HG03064 (cell line): ENCODE results near the gene FGF7.
"Not testable (repeated sequence)": the region's sequence is repeated elsewhere in the genome, so short reads cannot be mapped to it uniquely, and the experiment has no call there.

Experiments
- ATAC-seq: cut with Tn5 transposase; IDR thresholded peaks from one replicate; pipeline ENCODE4 v1.9.1; 2021; ENCODE audit warnings: low read depth; ENCODE audit not compliant: unreplicated experiment

FGF7 gene

DNA sequence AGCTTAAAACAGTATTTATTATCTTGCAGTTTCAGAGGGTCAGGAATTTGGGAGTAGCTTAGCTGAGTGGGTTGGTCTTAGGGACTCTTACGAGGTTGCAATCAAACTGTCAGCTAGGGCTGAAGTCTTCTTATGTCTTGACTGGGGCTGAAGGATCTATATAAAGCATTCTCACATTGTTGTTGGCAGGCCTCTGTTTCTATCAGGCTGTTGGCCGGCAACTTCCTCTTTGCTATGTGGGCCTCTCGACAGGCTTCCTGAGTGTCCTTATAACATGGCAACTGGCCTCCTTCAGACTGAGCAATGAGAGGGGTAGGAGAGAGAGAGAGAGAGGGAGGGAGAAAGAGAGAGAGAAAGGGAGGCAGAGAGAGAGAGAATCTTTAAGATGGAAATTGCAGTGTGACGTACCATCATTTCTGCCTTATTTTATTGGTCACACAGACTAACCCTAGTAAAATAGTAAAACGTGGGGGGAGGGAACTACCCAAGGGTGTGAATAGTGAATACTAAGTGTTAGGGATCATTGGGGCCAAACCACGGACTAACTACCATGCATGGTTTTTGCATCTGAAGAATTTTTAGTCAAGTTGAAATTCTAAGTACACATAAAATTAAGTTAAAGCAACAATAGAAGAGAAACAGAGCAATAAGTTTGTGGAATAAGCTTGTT, 16.1 kb downstream of the FGF7 start:
- ATAC-seq, result no peak

DNA sequence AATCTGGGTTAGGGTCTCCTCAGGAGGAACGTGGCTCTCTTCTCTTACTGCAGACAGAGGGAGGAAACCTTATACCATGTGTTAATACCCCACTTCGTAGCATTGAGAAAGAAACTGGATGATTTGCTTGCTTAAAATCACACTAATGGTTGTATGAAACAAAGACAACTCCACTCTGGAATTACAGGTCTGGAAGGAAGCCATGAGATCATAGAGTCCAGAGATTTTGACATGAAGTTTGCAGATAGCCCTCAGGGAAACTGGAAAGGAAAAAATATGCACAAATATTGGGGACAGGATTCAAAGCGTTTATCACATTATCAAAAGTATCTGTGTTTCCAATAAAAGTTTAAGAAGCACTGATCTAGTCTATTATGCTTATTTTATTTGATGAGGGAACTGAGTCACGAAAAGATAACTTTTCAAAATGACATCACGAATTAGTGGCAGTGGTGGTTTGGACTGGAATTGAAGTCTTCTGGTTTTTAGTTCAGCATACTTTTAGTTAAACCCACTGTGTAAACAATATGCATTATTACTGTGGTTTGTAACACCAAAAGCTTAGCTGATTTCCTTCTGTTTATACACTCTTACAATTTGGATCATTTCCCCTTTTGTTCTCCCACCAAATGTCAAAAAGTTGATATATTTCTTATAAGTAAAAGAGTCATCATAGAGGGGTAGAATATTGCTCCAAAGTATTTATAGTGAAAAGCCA, 16.8 kb downstream of the FGF7 start:
- no peak for ATAC-seq

DNA sequence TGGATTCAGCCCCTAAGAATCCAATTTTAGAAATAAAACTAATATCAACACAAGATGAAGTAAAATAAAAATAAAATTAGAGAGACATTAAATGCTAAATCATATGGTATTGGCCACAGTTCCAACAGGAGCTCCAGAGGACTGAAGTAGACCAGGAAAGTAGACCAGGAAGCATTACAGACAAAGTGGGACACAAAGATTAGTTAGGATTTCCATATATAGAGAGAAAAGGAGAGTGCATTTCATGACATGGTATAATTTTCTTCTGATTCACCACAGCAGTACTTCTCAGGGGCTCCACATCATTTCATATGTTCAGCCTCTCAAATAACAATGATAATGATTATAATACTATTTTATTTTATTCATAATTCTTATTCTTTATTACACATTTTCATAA, 18.3 kb downstream of the FGF7 start:
- no peak for ATAC-seq

DNA sequence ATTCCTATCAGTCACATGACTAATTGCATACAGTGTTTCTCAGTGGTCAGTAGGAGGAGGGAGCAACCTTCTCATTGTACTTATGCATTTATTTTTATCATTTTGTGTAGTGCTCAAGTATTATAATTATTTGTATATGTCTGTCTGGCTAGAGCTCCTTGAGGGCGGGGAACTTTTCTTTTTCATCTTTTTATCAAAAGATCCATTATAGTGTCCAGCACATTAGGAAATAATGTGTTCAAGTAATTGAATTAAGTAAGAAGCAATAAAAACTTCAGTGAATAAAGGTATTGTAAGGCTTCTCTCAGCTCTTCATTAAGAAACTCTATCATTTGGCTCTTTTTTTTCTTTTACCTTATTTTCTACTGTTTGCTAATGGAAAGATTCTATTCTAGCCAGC, 18.8 kb downstream of the FGF7 start:
- no peak for ATAC-seq

DNA sequence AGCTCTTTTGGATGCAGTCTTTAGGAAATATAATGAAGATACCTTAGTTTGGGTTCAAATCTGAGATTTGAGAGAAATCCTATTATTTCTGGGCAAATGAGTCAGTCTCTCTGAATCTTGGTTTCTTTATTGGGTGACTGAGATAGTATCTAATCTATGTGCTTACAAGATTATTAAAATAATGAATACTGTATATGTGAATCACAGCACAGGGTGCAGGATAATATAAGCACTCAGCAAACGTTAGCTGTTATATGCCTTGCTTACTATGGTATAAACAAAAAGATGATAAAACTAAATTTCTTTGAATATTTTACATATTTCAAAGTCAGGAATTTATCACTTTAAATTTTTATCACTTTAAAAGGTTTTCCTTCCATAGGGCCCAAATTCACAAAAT, 29.6 kb downstream of the FGF7 start:
- ATAC-seq, result no peak

DNA sequence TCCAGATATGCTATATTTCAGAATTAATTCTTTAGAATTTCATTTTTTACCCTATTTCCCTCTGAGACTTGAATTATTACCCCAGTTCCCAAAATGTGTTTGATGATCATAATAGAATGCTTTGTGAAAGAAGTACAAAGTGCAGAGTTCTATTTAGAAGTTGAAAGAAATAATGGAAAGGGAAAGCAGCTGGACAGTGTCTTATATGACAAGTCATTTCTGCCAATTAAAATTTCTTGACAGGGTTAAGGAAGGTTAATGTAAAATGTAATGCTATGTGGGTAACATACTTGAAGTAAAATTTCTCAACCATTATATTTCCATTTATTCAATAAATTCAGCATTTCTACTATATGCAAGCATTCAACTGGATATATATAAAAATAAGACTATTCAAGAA, 33.1 kb downstream of the FGF7 start:
- ATAC-seq, result no peak

DNA sequence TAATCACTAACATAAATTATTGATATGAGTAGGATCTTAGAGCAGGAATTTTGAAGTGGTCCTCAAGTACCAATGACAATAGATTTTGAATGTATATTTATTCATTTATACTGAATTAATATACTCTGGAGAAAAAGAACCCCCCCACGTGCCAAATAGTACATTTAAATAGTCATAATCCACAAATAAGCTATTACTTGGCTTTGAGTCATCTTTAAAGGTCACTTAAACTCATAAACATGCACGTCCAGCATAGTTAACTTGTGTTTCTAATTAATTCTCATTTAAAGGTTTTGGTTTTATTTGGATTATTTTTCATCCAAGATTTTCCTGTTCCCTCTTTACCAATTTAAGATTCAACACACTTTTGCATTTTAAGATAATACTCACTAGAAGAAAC, 35.1 kb downstream of the FGF7 start:
- no peak for ATAC-seq

GRCh38 chr15:49460411-49460941, 37.4 kb downstream of the FGF7 start:
- ATAC-seq, result no peak

DNA sequence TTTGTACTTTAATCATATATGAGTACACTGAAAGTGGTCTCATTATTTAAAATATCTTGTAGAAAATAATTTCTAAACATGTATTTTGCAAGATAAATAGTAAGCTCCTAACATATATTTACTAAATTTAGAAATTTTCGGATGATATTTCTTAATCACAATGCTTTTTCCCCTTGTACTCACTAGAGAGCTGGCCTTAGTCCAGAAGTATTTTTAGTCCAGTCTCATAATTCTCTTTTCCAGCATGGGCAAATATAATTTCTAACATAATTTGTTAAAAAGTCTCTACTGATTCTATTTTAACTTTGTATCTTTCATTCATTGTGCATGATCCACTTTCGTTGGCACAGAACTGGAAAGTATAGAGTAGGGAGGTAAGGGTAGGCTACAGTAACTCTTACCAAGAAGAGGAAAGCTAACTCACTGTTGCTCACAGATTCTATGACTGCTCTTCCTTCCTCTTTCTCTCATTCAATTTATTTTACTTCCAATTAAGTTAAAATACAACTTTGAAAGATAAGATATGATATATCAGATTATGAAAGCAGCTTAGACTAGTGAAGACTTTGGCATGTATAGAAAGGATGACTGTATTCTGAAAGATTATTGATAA, 39.3 kb downstream of the FGF7 start:
- ATAC-seq, result no peak

- no peak for ATAC-seq
These were observed 41.5 kb downstream of the FGF7 start for GRCh38 chr15:49464522-49464921.

DNA sequence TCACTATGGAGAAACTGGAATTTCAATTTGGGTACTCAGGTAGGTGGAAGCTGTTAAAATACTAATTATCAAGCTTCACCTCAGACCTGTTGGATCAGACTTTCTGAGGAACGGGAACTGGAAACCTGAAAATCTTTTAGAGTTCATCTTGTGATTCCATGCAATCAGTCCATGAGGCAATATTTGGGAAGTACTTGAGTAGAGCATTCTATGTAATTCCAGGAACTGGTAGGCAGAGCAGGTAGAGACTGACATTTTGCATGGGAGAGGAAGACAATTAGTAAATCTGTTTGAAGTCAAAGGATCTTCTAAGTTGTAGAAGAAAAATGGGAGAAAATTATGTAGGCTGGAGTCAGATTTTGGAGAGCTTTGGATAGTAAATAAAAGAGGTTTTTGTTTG, 43.1 kb downstream of the FGF7 start:
- no peak for ATAC-seq

DNA sequence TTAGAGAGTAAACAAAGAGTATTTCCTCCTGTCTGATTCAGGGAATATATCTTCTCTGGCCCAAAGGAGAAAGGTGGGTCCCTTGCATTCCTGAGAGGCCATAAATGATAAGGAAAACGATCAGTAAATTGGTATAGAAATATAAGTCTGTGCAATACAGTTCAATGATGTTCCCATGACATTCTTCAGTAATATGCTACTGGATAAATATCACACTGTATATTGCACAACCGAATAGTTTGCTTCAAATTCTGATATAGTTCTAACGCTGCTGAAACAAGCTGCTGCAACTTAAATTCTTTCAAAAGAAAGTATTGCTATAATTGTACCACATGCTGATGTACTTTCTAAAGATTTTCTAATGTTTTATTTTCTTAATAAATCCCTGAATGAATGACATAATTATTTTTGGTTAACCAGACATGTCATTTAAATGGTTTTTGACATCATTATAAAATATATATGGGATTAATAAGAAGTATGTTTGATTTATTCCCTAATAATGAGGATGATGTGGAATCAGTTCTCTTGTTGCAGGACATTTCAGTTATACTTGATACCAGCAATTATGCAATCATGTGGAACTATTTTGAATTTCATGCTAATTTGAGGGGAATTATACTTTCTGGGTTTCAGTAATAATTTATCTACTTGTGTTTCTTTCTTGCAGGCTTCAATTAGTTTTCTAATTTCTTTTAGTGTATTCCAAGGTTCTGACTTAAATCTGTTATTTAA, 44.9 kb downstream of the FGF7 start:
- ATAC-seq, result no peak

DNA sequence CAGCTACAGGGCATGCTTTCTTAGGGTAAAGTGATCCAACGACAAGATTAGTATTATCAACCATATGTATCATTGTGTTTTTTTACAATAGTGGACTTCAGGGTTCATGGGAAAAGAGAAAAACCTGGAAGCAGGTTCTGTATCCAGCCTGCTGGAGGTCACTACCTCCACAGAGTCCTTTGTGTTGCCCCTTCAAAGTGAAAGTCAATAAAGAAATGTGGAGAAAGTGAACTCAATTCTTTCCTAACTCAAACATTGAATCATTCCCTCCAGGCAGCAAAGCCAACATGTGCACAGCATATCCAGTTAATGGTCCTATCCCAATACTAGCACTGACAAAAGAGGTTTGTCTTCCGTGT, 45.4 kb downstream of the FGF7 start:
- no peak for ATAC-seq

- ATAC-seq, result not testable (repeated sequence)
These were observed 48.2 kb downstream of the FGF7 start for GRCh38 chr15:49471248-49471647.

DNA sequence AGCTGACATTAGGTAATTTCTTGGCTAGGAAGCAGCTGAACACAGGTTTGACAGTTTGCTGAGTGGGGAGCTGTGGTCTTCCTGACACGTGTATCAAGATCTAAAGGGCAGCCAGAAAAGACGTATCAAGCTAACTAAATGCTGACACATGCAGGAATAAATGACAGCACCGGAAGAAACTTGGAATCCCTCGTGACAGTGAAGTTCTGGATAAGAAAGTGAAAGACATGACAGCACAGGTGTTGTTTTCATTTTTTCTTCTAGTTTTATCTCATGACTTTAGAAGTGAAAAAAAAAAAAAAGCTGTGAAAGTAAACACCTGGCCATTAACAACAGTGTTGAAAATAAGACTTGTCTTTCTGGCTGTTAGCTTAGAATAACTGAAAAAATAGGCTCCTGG, 48.7 kb downstream of the FGF7 start:
- ATAC-seq, result no peak

GRCh38 chr15:49472338-49472737, 49.3 kb downstream of the FGF7 start:
- no peak for ATAC-seq

DNA sequence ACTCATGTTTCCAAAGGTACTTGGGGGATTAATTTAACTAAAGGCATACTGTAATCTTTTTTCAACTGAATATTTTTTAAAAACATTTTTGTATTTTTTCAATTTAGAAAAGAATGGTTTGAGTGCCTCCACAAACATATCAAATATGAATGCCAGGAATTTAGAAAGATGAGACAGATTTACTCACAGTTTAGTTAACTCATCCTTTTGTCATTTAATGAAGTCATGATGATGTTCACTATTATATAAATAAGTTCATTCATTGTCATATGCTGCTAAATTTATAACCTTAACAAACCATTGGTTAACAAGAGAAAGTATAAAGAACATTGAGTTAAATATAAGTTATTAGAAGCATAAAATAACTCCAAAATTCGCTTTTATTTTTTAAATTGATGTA, 50.0 kb downstream of the FGF7 start:
- no peak for ATAC-seq

DNA sequence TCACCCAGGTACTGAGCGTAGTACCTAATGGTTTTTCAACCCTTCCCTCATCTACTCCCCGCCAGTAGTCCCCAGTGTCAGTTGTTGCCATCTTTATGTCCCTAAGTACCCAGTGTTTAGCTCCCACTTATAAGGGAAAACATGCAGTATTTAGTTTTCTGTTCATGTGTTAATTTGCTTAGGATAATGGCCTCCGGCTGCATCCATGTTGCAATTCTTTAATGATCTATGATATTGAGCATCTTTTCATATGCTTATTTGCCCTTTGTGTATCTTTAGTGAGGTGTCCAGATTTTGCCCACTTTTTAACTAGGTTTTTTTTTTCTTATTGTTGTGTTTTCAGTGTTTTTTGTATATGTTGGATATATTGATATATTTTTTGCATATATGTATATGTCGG, 55.0 kb downstream of the FGF7 start:
- ATAC-seq, result not testable (repeated sequence)

- not testable (repeated sequence) for ATAC-seq
These were observed 55.9 kb downstream of the FGF7 start for GRCh38 chr15:49478982-49479381.

GRCh38 chr15:49485401-49485800, 62.4 kb downstream of the FGF7 start:
- ATAC-seq, result not testable (repeated sequence)

DNA sequence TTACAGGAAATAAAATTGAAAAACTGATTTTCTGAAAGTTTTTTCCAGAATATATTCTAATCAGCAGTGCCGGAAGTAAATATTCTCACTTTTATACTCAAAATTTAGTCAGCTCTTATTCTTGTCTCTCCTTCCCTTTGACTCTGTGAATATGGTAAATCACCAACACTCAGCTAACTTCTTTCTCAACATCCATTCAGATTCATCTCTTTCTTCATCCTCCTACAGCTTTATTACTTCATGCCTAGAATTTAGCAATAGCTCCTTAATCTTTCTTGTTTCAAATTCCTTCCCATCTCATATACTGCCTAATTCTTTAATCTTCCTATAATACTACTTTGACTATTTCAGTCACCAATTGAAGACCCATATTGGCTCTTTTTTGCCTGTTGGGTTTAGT, 67.9 kb downstream of the FGF7 start:
- ATAC-seq, result no peak
